Endothelial cell of umbilical vein (primary cell): ENCODE data around the gene TPD52L2. TPM values are rescaled to one million over a fixed set of nuclear protein-coding genes. Genes with fewer than 3 reads are reported as not detected.

Experiments
- BruUV-seq: library from RNA; stranded (reverse); fragments of 400-500 nt; replicated peaks from 2 replicates; lab custom pipeline; 2021; lab: Mats Ljungman, UMichigan
- CTCF ChIA-PET: fragments of 300-600, 350-600 bp; sonication (Branson Sonifier 250); formaldehyde crosslinking; loops from one replicate; lab custom pipeline; 2021; ENCODE audit warnings: antibody characterized with exemption, inconsistent platforms; lab: Charles Lee
- POLR2A ChIA-PET: fragments of 300-600, 350-600 bp; sonication (Branson Sonifier 250); formaldehyde crosslinking; loops from one replicate; lab custom pipeline; 2021; ENCODE audit warnings: antibody characterized with exemption, inconsistent platforms; lab: Charles Lee
- DNase-seq: peaks from one replicate; pipeline ENCODE4 v3.0.0-alpha.2; 2011; ENCODE audit warnings: low read depth, low spot score
- FAIRE-seq: peaks from 2 replicates; lab custom pipeline; 2011; peaks lifted over from hg19 to GRCh38; lab: Jason Lieb, UNC
- H2AFZ ChIP-seq: 2 replicates; pipeline ENCODE4 v1.6.0; 2012; ENCODE audit warnings: low read depth, low read length, control low read depth, inconsistent platforms
- H3K27ac ChIP-seq: 2 replicates; pipeline ENCODE4 v1.5.1; 2011; ENCODE audit warnings: low read depth, mild to moderate bottlenecking, control low read depth, low read length, moderate library complexity; ENCODE audit not compliant: insufficient read depth
- H3K27me3 ChIP-seq, 2 experiments: 2 replicates each; pipeline versions ENCODE4 v1.6.0 to v1.6.1; 2011; ENCODE audit warnings: low read length in 2 of 2, mixed read lengths in 1 of 2; ENCODE audit not compliant: control insufficient read depth in 2 of 2, insufficient read depth in 2 of 2
- H3K36me3 ChIP-seq, 2 experiments: 2 replicates in 1 of 2; 3 replicates in 1 of 2; pipeline ENCODE4 v1.5.1; 2011; ENCODE audit warnings: low read length in 2 of 2, mild to moderate bottlenecking in 1 of 2, moderate library complexity in 1 of 2; ENCODE audit not compliant: control insufficient read depth in 2 of 2, insufficient read depth in 2 of 2; ENCODE audit errors: extremely low read depth in 1 of 2
- H3K4me1 ChIP-seq: 3 replicates; pipeline ENCODE4 v1.5.1; 2011; ENCODE audit warnings: mild to moderate bottlenecking, low read length; ENCODE audit not compliant: control insufficient read depth, insufficient read depth; ENCODE audit errors: extremely low read depth
- H3K4me2 ChIP-seq: 2 replicates; pipeline ENCODE4 v1.6.1; 2011; ENCODE audit warnings: low read length, control low read depth, mixed read lengths; ENCODE audit not compliant: insufficient read depth
- H3K4me3 ChIP-seq, 3 experiments: fragments of 200-600 bp in 1 of 3; sonication (generic), shearing (Covaris generic) in 1 of 3; replicated peaks in 1 of 3; 2 replicates each; pipeline ENCODE4 v1.5.1; 2011 to 2016; ENCODE audit warnings: control low read depth in 3 of 3, low read length in 3 of 3, mild to moderate bottlenecking in 2 of 3, inconsistent platforms in 1 of 3, low read depth in 1 of 3, moderate library complexity in 1 of 3; ENCODE audit not compliant: insufficient read depth in 1 of 3
- H3K79me2 ChIP-seq: 2 replicates; pipeline ENCODE4 v1.6.0; 2012; ENCODE audit warnings: low read length, inconsistent platforms; ENCODE audit not compliant: control insufficient read depth, insufficient read depth
- H3K9ac ChIP-seq: replicated peaks from 2 replicates; pipeline ENCODE3; 2011; ENCODE audit warnings: low read length, control low read depth; ENCODE audit not compliant: insufficient read depth; ENCODE audit errors: extremely low read depth
- H3K9me1 ChIP-seq: replicated peaks from 3 replicates; pipeline ENCODE4 v1.6.0; 2011; ENCODE audit warnings: mild to moderate bottlenecking, low read length; ENCODE audit not compliant: control insufficient read depth, insufficient read depth; ENCODE audit errors: extremely low read depth
- H3K9me3 ChIP-seq: replicated peaks from 2 replicates; pipeline ENCODE4 v1.5.1; 2012; ENCODE audit warnings: low read length, inconsistent platforms; ENCODE audit not compliant: control insufficient read depth, insufficient read depth
- H4K20me1 ChIP-seq: replicated peaks from 2 replicates; pipeline ENCODE3; 2011; ENCODE audit warnings: mild to moderate bottlenecking, low read length; ENCODE audit not compliant: control insufficient read depth, insufficient read depth; ENCODE audit errors: extremely low read depth
- CTCF ChIP-seq, 2 donors: IDR thresholded peaks; 1 replicate in 1 of 2; 2 replicates in 1 of 2; pipeline ENCODE4 v1.5.1; 2011; ENCODE audit warnings: low read length in 2 of 2, mild to moderate bottlenecking in 2 of 2, moderate library complexity in 2 of 2, control low read depth in 1 of 2, inconsistent platforms in 1 of 2, low read depth in 1 of 2; ENCODE audit not compliant: insufficient read depth in 1 of 2; ENCODE audit errors: extremely low read depth in 1 of 2
- EZH2 ChIP-seq: IDR thresholded peaks from 2 replicates; pipeline ENCODE4 v1.6.1; 2012; ENCODE audit warnings: borderline replicate concordance, low read depth, mild to moderate bottlenecking, moderate library complexity, low read length, inconsistent platforms; ENCODE audit not compliant: severe bottlenecking
- FOS ChIP-seq: IDR thresholded peaks from 2 replicates; pipeline ENCODE4 v1.6.1; 2011; ENCODE audit warnings: mild to moderate bottlenecking, low read length, moderate library complexity, borderline replicate concordance; ENCODE audit not compliant: insufficient read depth
- JUN ChIP-seq: IDR thresholded peaks from 2 replicates; pipeline ENCODE4 v1.6.1; 2011; ENCODE audit warnings: borderline replicate concordance, low read depth; ENCODE audit not compliant: insufficient read length, insufficient read depth
- MYC ChIP-seq: IDR thresholded peaks from one replicate; pipeline ENCODE4 v1.6.1; 2011; ENCODE audit warnings: mild to moderate bottlenecking, low read depth, low read length
- POLR2A ChIP-seq: IDR thresholded peaks from 2 replicates; pipeline ENCODE4 v1.6.1; 2012; ENCODE audit warnings: low read depth, mild to moderate bottlenecking, control low read depth, low read length
- POLR2AphosphoS5 ChIP-seq: IDR thresholded peaks from 2 replicates; pipeline ENCODE4 v1.6.1; 2012; ENCODE audit warnings: low read depth, mild to moderate bottlenecking, control low read depth, low read length, moderate library complexity; ENCODE audit not compliant: insufficient read depth
- dilution Hi-C: fragments of 300-500 bp; cut with MboI; formaldehyde crosslinking; loops from one replicate; pipeline ENCODE4 v1.15.0; 2019; ENCODE audit warnings: low sequenced_read_pairs; ENCODE audit not compliant: extremely low pct_ligation_motif_present
- intact Hi-C: fragments of 100-400 bp; cut with micrococcal nuclease; formaldehyde crosslinking; loops from one replicate; pipeline ENCODE4 v1.10.0; 2022
- polyA plus RNA-seq, 4 experiments: library from polyadenylated mRNA; depleted of rRNA in 3 of 4; stranded (reverse) in 3 of 4; unstranded in 1 of 4; fragments of >200 nt; gene quantifications; 2 replicates each; pipeline versions ENCODE4 v1.2.1 to v1.2.3, GENCODE V29; 2011 to 2012; ENCODE audit warnings: missing spikeins in 1 of 4
- total RNA-seq: library from RNA; stranded (reverse); gene quantifications from 2 replicates; pipeline ENCODE4 v1.2.3, GENCODE V29; 2021
- TF ChIP-seq, protein P1 (sequence below): IDR thresholded peaks from 2 replicates; pipeline ENCODE4 v1.6.1; 2011; ENCODE audit not compliant: insufficient read depth, insufficient read length

The TPD52L2 gene
- total and polyA plus RNA-seq, 2 donors (not counting 3 experiments of a cell fraction or from before 2014, with no cell fraction given), result 123 to 142 TPM

DNA sequence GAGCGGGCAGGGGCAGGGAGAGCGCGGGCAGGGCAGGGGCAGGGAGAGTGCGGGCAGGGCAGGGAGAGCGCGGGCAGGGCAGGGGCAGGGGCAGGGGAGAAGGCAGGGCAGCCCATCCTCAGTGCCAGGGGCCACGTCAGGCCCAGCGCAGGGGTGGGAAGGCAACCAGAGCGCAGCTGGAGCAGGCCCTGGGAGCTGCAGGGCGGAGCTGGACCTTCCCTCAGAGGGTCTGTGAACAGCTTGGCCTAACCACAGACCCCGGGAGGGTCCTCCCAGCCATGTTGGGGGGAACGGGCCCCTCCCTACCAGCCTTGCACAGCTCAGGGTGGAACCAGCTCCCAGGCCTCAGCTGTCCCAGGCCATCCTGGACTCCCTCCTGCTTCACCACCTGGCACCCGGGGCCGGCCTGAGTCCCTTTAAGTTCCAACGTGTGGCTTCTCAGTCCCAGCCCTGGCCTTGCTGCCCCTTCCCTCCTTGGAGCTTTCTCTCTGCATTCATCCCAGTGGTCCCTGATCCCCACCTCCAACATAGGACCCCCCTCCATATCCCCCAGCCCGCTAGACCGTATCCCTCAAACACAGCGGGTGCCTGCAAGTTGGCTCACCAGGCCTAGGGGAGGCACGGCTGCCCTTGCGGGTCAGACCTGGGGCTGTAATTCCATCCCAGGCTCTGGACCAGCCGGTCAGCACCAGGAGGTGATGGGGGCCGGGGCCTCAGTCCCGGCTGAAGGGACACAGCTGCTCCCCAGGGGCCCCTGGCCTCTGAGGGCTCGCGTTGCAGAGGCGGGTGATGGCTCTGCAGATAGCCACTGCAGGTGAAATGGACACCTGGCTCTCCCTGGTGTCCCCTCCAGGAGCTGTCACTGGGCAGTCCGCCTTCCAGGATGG, 28.4 kb upstream of the TPD52L2 start:
- Histone ChIP-seq H3K79me2 (no peaks in the 10 kb centered on the region), H3K4me2 (no peak overlapping the region), H3K9me3 (no peaks in the 10 kb centered on the region), H4K20me1 (no peaks in the 10 kb centered on the region), H3K9ac (no peak overlapping the region), H3K4me3 (no peak overlapping the region), H3K36me3 (no peaks in the 10 kb centered on the region), H3K27ac (no peak overlapping the region), H2AFZ (no peak overlapping the region), H3K27me3 (peaks cover 0 to 8% of the 10 kb centered on the region in 2 experiments), H3K4me1 (no peaks in the 10 kb centered on the region), H3K9me1 (no peaks in the 10 kb centered on the region)
- POLR2A ChIA-PET, result interaction anchor here (0.7 kb wide), 1 partner anchor 123 kb away, joined by 3 read pairs; no protein-coding TSS in a partner anchor
- dilution Hi-C loops, result no loop called here
- TF ChIP-seq JUN, result no peak
- TF ChIP-seq, protein P1, sequence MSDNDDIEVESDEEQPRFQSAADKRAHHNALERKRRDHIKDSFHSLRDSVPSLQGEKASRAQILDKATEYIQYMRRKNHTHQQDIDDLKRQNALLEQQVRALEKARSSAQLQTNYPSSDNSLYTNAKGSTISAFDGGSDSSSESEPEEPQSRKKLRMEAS, result no peak
- no peak for TF ChIP-seq EZH2
- TF ChIP-seq CTCF (IDR thresholded peaks at IDR 0.05; ENCODE audit: extremely low read depth in 1 of 2, insufficient read depth in 1 of 2, low read depth in 1 of 2, low read length in 2 of 2), result no peak
- no peak for TF ChIP-seq POLR2AphosphoS5
- TF ChIP-seq MYC, result no peak
- no peak for TF ChIP-seq FOS
- TF ChIP-seq POLR2A, result no peak
- no peak for DNase-seq
- no peak for FAIRE-seq
- CTCF ChIA-PET, result interaction anchor here (1.0 kb wide), 1 partner anchor 51 kb away, joined by 5 read pairs; no protein-coding TSS in a partner anchor
- no TSS peak for BruUV-seq
- intact Hi-C loops, result no loop called here
